Activated T-cell treated with anti-CD3 and anti-CD28 coated beads for 48 hours (primary cell): Measurements from ENCODE around the gene RASSF1.

Experiments
- DNase-seq: peaks from one replicate; pipeline ENCODE4 v3.0.0-alpha.2; 2020; ENCODE audit warnings: low read depth

The RASSF1 gene

GRCh38 chr3:50342813-50343633, 2.4 kb upstream of the RASSF1 start:
- DNase-seq, result no peak

- no peak for DNase-seq
Observed at GRCh38 chr3:50341996-50342650, 1.5 kb upstream of the RASSF1 start.

- DNase-seq, result no peak
Observed at GRCh38 chr3:50341537-50341936, 901 bp upstream of the RASSF1 start.

- DNase-seq, result no peak
Observed at GRCh38 chr3:50340147-50340447, 539 bp downstream of the RASSF1 start.

GRCh38 chr3:50339485-50340146, 1.0 kb downstream of the RASSF1 start:
- DNase-seq, result no peak

GRCh38 chr3:50338965-50339364, 1.7 kb downstream of the RASSF1 start:
- DNase-seq, result no peak

- peak; percentile 96 for DNase-seq
Observed at GRCh38 chr3:50337175-50337861, 3.3 kb downstream of the RASSF1 start.

GRCh38 chr3:50336452-50337174, 4.0 kb downstream of the RASSF1 start:
- no peak for DNase-seq

GRCh38 chr3:50334339-50335075, 6.1 kb downstream of the RASSF1 start:
- no peak for DNase-seq

GRCh38 chr3:50333744-50334328, 6.8 kb downstream of the RASSF1 start:
- DNase-seq, result no peak

- DNase-seq, result no peak
Observed at GRCh38 chr3:50331364-50331907, 9.2 kb downstream of the RASSF1 start.

- no peak for DNase-seq
Observed at GRCh38 chr3:50330330-50330729, 10.3 kb downstream of the RASSF1 start.

- peak; percentile 93 for DNase-seq
Observed at GRCh38 chr3:50327943-50328691, 12.5 kb downstream of the RASSF1 start, which contains the start of gene TUSC2. TSS of gene TUSC2 (minus strand) at chr3:50328223. CDS start at chr3:50328099, 124 bp downstream.

- no peak for DNase-seq
Observed at GRCh38 chr3:50327129-50327528, 13.5 kb downstream of the RASSF1 start.

GRCh38 chr3:50326182-50326541, 14.5 kb downstream of the RASSF1 start:
- no peak for DNase-seq

- DNase-seq, result no peak
Observed at GRCh38 chr3:50325497-50326181, 15.0 kb downstream of the RASSF1 start.

- no peak for DNase-seq
Observed at GRCh38 chr3:50325113-50325480, 15.5 kb downstream of the RASSF1 start.

GRCh38 chr3:50324351-50325112, 16.1 kb downstream of the RASSF1 start:
- peak; percentile 64 for DNase-seq
